ENCODE measurements around the gene IGF2R.
"Not testable (repeated sequence)": the region's sequence is repeated elsewhere in the genome, so short reads cannot be mapped to it uniquely, and the experiment has no call there.

Gene IGF2R

GRCh38 chr6:159961528-159961927 is 7.4 kb upstream of the IGF2R start:
- no peaks in the 10 kb centered on the region for H3K36me3 Mint-ChIP-seq
- no peaks in the 10 kb centered on the region for H3K27me3 Mint-ChIP-seq
- peaks cover 33 to 42% of the 10 kb centered on the region in 2 donors for H3K4me1 Mint-ChIP-seq
- peak; percentile 77 to 83 for ATAC-seq (replicated peaks)
- H3K4me3 Mint-ChIP-seq = peak overlapping the region in 1 of 2 donors; percentile 26
- H3K9me3 Mint-ChIP-seq = peaks cover 0 to 1% of the 10 kb centered on the region in 2 donors
- DNase-seq = peak; percentile 30
- peak overlapping the region; percentile 88 for H3K27ac Mint-ChIP-seq

- peaks cover 36 to 42% of the 10 kb centered on the region in 2 donors for H3K4me1 Mint-ChIP-seq
- H3K27me3 Mint-ChIP-seq = no peaks in the 10 kb centered on the region
- no peak overlapping the region for H3K4me3 Mint-ChIP-seq
- H3K36me3 Mint-ChIP-seq = no peaks in the 10 kb centered on the region
- ATAC-seq (replicated peaks) (no peak), DNase-seq (no peak)
- peaks cover 0 to 3% of the 10 kb centered on the region in 2 donors for H3K9me3 Mint-ChIP-seq
- H3K27ac Mint-ChIP-seq = no peak overlapping the region
Observed at GRCh38 chr6:159963111-159963510, 5.8 kb upstream of the IGF2R start.

DNA sequence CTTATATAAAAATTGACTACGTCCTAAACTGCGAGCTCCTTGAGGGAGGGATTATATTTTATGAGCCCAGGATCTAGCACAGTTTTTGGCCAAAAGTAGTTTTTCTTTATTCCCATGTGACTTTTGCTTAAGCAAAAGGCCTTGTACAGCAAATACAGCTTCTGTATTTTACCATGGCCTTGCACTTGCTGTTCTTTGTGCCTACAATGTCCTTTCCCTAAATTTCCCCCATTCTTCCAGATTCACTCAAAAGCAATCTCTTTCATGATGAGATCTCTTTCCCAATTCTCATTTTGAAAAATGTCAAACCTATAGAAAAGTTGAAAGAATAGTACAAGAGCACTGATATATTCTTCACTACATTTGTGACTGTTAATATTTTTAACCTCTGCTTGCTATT is 4.8 kb upstream of the IGF2R start:
- H3K36me3 Mint-ChIP-seq = no peaks in the 10 kb centered on the region
- no peak overlapping the region for H3K4me3 Mint-ChIP-seq
- H3K4me1 Mint-ChIP-seq = peaks cover 30 to 32% of the 10 kb centered on the region in 2 donors
- H3K9me3 Mint-ChIP-seq = peaks cover 0 to 1% of the 10 kb centered on the region in 2 donors
- H3K27me3 Mint-ChIP-seq = no peaks in the 10 kb centered on the region
- DNase-seq = no peak
- no peak overlapping the region for H3K27ac Mint-ChIP-seq
- ATAC-seq (replicated peaks) = no peak

DNA sequence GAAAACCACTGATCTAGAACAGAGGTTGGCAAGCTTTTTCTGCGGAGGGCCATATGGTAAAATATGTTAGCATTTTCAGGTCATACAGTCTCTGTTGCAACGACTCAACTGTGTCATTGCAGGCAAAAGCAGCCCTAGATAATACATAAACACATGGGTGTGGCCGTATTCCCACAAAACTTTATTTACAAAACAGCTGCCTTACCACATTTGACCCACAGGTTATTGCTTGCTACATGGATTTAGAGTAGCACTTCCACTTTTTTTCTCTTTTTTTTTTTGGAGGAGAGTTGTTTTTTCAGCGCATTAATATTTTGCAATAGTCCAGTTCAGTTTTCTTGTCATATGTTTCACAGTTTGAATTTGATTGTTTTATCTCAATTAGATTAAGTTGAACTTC is 2.5 kb upstream of the IGF2R start:
- no peak for DNase-seq
- H3K4me1 Mint-ChIP-seq = peaks cover 19 to 22% of the 10 kb centered on the region in 2 donors
- ATAC-seq (replicated peaks) = no peak
- peaks cover 0 to 1% of the 10 kb centered on the region in 2 donors for H3K9me3 Mint-ChIP-seq
- no peaks in the 10 kb centered on the region for H3K27me3 Mint-ChIP-seq
- H3K4me3 Mint-ChIP-seq = no peak overlapping the region
- peak overlapping the region; percentile 51 for H3K27ac Mint-ChIP-seq
- peaks cover 8 to 12% of the 10 kb centered on the region in 2 donors for H3K36me3 Mint-ChIP-seq

DNA sequence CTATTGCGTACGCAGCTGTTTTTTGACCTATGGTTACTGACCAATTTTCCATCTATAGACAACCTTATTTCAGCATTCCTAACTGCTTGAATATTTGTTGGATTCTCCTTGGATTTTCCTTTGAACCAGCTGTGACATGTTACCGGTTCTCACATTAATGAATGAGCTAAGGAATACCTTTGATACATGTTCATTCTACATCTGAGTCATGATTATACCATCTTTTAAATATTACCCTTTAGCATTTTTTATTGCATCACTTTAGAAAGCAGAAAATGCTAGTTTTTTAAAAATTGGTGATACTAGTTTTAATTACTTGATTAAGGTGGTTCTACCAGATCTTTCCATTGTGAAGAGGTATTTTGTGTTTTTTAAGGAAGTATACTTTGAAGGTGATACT is 1.9 kb upstream of the IGF2R start:
- ATAC-seq (replicated peaks) = no peak
- Mint-ChIP-seq H3K27me3 (no peaks in the 10 kb centered on the region), H3K36me3 (peaks cover 9 to 18% of the 10 kb centered on the region in 2 donors), H3K4me1 (peaks cover 16 to 23% of the 10 kb centered on the region in 2 donors), H3K4me3 (no peak overlapping the region), H3K27ac (no peak overlapping the region), H3K9me3 (peaks cover 0 to 1% of the 10 kb centered on the region in 2 donors)
- DNase-seq = no peak

DNA sequence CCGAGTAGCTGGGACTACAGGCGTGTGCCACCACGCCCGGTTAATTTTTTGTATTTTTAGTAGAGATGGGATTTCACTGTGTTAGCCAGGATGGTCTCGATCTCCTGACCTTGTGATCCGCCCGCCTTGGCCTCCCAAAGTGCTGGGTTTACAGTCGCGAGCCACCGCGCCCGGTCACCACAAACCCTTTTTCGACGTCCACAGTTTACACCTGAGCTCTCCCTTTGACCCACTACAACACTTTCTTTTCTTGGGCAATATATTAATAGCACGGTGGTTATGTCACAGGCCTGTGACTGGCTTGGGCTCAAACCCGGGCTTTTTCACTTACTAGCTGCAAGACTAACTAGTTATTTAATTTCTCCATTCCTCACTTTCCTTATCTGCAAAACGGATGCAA is 1.3 kb upstream of the IGF2R start:
- H3K4me1 Mint-ChIP-seq = peaks cover 14 to 25% of the 10 kb centered on the region in 2 donors
- ATAC-seq (replicated peaks); DNase-seq; H3K9me3 Mint-ChIP-seq; H3K4me3 Mint-ChIP-seq; H3K27me3 Mint-ChIP-seq: not testable (repeated sequence)
- H3K27ac Mint-ChIP-seq = peak overlapping the region; percentile 42
- H3K36me3 Mint-ChIP-seq = peaks cover 11 to 22% of the 10 kb centered on the region in 2 donors

- H3K36me3 Mint-ChIP-seq = peaks cover 11 to 36% of the 10 kb centered on the region in 2 donors
- H3K4me1 Mint-ChIP-seq = peaks cover 28 to 42% of the 10 kb centered on the region in 2 donors
- DNase-seq (peak; percentile 39), ATAC-seq (replicated peaks) (peak; percentile 60 to 63)
- H3K27ac Mint-ChIP-seq = peak overlapping the region; percentile 75
- peak overlapping the region; percentile 90 to 92 for H3K4me3 Mint-ChIP-seq
- H3K27me3 Mint-ChIP-seq = no peaks in the 10 kb centered on the region
- peaks cover 0 to 1% of the 10 kb centered on the region in 2 donors for H3K9me3 Mint-ChIP-seq
Observed at GRCh38 chr6:159969204-159969912, 476 bp downstream of the IGF2R start.

DNA sequence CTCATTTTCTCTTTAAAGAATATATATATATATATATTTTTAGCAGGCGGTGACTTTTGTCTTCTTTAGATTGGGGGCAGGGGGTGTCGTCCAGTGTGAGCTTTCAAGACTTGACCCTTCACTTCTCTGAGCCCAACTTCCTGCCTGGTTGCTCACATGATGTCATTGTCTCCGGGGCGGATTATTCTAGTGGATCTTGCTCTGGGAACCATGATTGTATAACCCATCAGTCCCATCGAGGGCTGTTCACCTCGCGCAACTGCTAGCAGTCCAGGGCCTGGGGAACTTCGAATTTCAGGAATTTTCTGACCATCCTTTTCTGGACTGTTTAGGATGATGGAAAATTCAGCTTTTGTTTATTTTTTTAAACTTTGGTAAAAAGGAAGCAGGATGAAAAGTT is 1.0 kb downstream of the IGF2R start:
- no peaks in the 10 kb centered on the region for H3K27me3 Mint-ChIP-seq
- peaks cover 11 to 40% of the 10 kb centered on the region in 2 donors for H3K36me3 Mint-ChIP-seq
- H3K4me1 Mint-ChIP-seq = peaks cover 32 to 48% of the 10 kb centered on the region in 2 donors
- no peak for DNase-seq
- peak overlapping the region; percentile 94 for H3K27ac Mint-ChIP-seq
- peak; percentile 27 to 29 for ATAC-seq (replicated peaks)
- H3K4me3 Mint-ChIP-seq = peak overlapping the region; percentile 90 to 92
- H3K9me3 Mint-ChIP-seq = peaks cover 0 to 1% of the 10 kb centered on the region in 2 donors

DNA sequence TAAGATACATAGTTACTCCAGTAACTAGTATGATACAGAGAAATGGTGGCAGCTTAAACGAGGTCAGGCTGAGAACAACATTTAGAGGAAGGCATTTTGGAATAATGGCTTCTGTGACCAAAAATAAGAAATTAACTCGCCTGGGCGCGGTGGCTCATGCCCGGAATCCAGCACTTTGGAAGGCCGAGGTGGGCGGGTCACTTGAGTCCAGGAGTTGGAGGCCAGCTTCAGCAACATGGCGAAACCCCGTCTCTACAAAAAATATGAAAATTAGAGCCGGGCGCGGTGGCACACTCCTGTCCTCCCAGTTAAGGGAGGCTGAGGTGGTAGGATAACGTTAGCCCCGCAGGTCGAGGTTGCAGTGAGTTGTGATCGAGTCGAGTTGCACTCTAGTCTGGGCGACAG is 1.8 kb downstream of the IGF2R start:
- peak overlapping the region; percentile 90 to 92 for H3K4me3 Mint-ChIP-seq
- H3K27me3 Mint-ChIP-seq = no peaks in the 10 kb centered on the region
- ATAC-seq (replicated peaks) (no peak), DNase-seq (no peak)
- H3K36me3 Mint-ChIP-seq = peaks cover 14 to 44% of the 10 kb centered on the region in 2 donors
- no peak overlapping the region for H3K27ac Mint-ChIP-seq
- peaks cover 0 to 1% of the 10 kb centered on the region in 2 donors for H3K9me3 Mint-ChIP-seq
- H3K4me1 Mint-ChIP-seq = peaks cover 37 to 55% of the 10 kb centered on the region in 2 donors

GRCh38 chr6:159971341-159972178 is 2.7 kb downstream of the IGF2R start:
- ATAC-seq (replicated peaks) = no peak
- H3K9me3 Mint-ChIP-seq = peaks cover 0 to 1% of the 10 kb centered on the region in 2 donors
- no peak for DNase-seq
- H3K4me1 Mint-ChIP-seq = peaks cover 39 to 61% of the 10 kb centered on the region in 2 donors
- H3K27me3 Mint-ChIP-seq = no peaks in the 10 kb centered on the region
- peak overlapping the region; percentile 17 to 54 for H3K4me3 Mint-ChIP-seq
- H3K36me3 Mint-ChIP-seq = peaks cover 16 to 47% of the 10 kb centered on the region in 2 donors
- no peak overlapping the region for H3K27ac Mint-ChIP-seq

DNA sequence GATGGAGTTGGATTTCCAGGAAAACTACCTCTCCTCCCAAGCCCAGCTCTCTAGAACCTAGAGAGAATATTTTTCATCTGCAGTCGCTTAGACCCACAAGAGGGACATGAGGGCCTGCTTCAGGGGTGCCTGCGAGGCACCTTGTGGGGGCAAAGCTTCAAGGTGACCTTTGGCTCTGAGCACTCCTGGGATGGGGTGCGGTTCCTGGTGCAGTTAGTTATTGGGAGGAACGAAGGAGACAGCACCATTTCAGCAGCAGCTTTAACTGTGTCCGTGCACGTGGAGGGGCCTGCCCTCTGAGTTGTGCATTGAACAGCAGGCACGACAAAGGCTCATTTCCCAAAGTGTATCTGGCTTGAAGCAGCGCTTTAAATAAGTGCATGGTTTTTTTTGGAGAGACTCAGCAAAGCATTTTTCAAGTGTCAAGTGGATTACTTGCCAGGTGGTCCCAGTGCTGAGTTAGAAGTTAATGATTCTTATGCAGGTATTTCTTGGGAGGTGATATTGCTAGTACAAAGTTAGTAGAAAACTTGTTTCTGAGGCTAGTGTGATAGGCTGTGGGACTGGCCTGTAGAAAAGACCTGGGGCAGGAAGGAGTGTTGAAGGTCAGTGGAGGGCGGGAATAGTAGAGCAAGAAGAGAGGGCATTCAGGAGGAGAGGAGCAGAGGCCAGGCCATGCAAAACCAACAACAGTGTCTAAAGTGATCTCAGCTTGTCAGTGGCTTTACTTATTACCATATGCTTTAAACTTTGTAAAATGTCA is 3.8 kb downstream of the IGF2R start:
- peaks cover 0 to 1% of the 10 kb centered on the region in 2 donors for H3K9me3 Mint-ChIP-seq
- no peak for ATAC-seq (replicated peaks)
- no peak for DNase-seq
- H3K27me3 Mint-ChIP-seq = no peaks in the 10 kb centered on the region
- peaks cover 49 to 73% of the 10 kb centered on the region in 2 donors for H3K4me1 Mint-ChIP-seq
- H3K4me3 Mint-ChIP-seq = peak overlapping the region; percentile 39 to 64
- peak overlapping the region; percentile 10 for H3K27ac Mint-ChIP-seq
- H3K36me3 Mint-ChIP-seq = peaks cover 19 to 57% of the 10 kb centered on the region in 2 donors

DNA sequence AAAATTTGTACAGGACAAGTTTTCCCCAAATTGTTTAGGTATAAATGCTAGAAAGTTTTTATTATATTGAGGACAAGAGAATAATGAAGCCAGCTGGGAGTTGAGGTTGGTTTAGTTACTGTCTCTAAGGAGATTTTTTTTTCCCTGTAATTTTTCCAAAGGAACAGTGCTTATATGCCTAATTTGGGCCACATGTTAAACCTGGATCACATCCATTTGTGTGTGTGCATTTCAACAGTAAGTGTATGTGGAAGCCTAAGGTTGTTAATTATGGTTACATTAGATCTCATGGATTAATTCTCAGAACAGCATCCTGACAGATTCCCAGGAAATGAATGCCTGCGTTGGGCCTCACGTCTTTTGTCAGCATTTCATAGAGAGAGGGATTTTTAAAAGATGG is 4.5 kb downstream of the IGF2R start:
- no peak for ATAC-seq (replicated peaks)
- peaks cover 19 to 57% of the 10 kb centered on the region in 2 donors for H3K36me3 Mint-ChIP-seq
- peak overlapping the region; percentile 35 to 39 for H3K4me3 Mint-ChIP-seq
- peak overlapping the region; percentile 33 for H3K27ac Mint-ChIP-seq
- peaks cover 54 to 80% of the 10 kb centered on the region in 2 donors for H3K4me1 Mint-ChIP-seq
- H3K27me3 Mint-ChIP-seq = no peaks in the 10 kb centered on the region
- no peaks in the 10 kb centered on the region for H3K9me3 Mint-ChIP-seq
- no peak for DNase-seq

DNA sequence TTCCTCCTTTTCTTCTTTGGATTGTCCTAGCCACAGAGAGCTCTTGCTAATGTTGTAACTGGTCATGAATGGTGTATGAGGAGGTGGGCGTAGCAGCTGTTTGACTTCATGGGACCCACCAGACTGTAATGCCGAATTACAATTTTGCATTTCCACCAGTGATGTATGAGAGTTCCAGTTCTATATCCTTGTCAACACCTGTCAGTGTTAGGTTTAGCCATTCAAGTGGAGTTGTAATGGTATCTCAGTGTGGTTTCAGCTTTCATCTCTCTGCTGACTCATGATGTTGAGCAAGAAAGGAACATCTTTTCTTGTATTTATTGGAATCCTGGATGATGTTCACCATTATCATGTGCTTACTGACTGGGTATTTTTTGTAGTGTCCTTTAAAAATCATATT is 5.1 kb downstream of the IGF2R start:
- H3K27me3 Mint-ChIP-seq = no peaks in the 10 kb centered on the region
- peaks cover 57 to 85% of the 10 kb centered on the region in 2 donors for H3K4me1 Mint-ChIP-seq
- peak overlapping the region; percentile 33 to 35 for H3K4me3 Mint-ChIP-seq
- peaks cover 19 to 57% of the 10 kb centered on the region in 2 donors for H3K36me3 Mint-ChIP-seq
- no peak for DNase-seq
- H3K27ac Mint-ChIP-seq = peak overlapping the region; percentile 33
- ATAC-seq (replicated peaks) = peak; percentile 12
- no peaks in the 10 kb centered on the region for H3K9me3 Mint-ChIP-seq

GRCh38 chr6:159974932-159975331 is 6.0 kb downstream of the IGF2R start:
- ATAC-seq (replicated peaks) (no peak), DNase-seq (no peak)
- Mint-ChIP-seq H3K27ac (peak overlapping the region; percentile 81), H3K36me3 (peaks cover 22 to 62% of the 10 kb centered on the region in 2 donors), H3K4me3 (peak overlapping the region; percentile 34 to 36), H3K9me3 (peaks cover 0 to 4% of the 10 kb centered on the region in 2 donors), H3K27me3 (no peaks in the 10 kb centered on the region), H3K4me1 (peaks cover 64 to 93% of the 10 kb centered on the region in 2 donors)
